HCT116 (cell line): ENCODE results near the gene AP1G1. TPM values are rescaled to one million over a fixed set of nuclear protein-coding genes. Genes with fewer than 3 reads are reported as not detected.
"Not testable (repeated sequence)": the region's sequence is repeated elsewhere in the genome, so short reads cannot be mapped to it uniquely, and the experiment has no call there.

ENCODE experiments used
- ATAC-seq: fragments of 200-7000 bp; cut with Tn5 transposase; 2 replicates; pipeline ENCODE4 v1.9.1; 2020; ENCODE audit warnings: mild to moderate bottlenecking, moderate library complexity
- BruUV-seq: library from RNA; stranded (reverse); fragments of 400-500 nt; replicated peaks from 2 replicates; lab custom pipeline; 2021; lab: Mats Ljungman, UMichigan
- CTCF ChIA-PET: fragments of 300-600 bp; sonication (Branson Sonifier 250); formaldehyde crosslinking; loops from one replicate; lab custom pipeline; 2021; ENCODE audit warnings: antibody characterized with exemption; lab: Charles Lee
- POLR2A ChIA-PET: fragments of 300-600, 350-600 bp; sonication (Branson Sonifier 250); formaldehyde crosslinking; loops from one replicate; lab custom pipeline; 2021; ENCODE audit warnings: antibody characterized with exemption; lab: Charles Lee
- RAD21 ChIA-PET, 2 experiments: fragments of 300-600 bp; sonication (Branson Sonifier 250); formaldehyde crosslinking; loops; one replicate each; lab custom pipeline; 2023; ENCODE audit warnings: low total read pairs in 2 of 2; ENCODE audit not compliant: uncharacterized antibody in 2 of 2, unreplicated experiment in 2 of 2, low non-redundant PET in 1 of 2; lab: Charles Lee
- DNase-seq: peaks from one replicate; pipeline ENCODE4 v3.0.0-alpha.2; 2010; ENCODE audit warnings: low read depth, low spot score
- H2AFZ ChIP-seq: fragments of 200-600 bp; shearing (Covaris generic), sonication (generic); 2 replicates; pipeline ENCODE4 v1.6.1; 2017; ENCODE audit warnings: low read depth, mixed run types, mixed read lengths, antibody characterized with exemption, low read length; ENCODE audit not compliant: poor library complexity, severe bottlenecking
- H3K27ac ChIP-seq: 2 replicates; pipeline ENCODE4 v1.5.1; 2012; ENCODE audit warnings: low read depth, low read length
- H3K27me3 ChIP-seq: fragments of 200-600 bp; sonication (generic); 2 replicates; pipeline ENCODE4 v1.6.1; 2016; ENCODE audit warnings: mixed run types, low read length, mixed read lengths; ENCODE audit not compliant: insufficient read depth
- H3K36me3 ChIP-seq, 2 experiments: fragments of 200-500 bp in 1 of 2; fragments of 200-600 bp in 1 of 2; sonication (Bioruptor generic) in 1 of 2; sonication (generic) in 1 of 2; 2 replicates each; pipeline versions ENCODE4 v1.5.1 to v1.6.1; 2014 to 2016; ENCODE audit warnings: low read length in 2 of 2, inconsistent platforms in 1 of 2, mixed read lengths in 1 of 2, mixed run types in 1 of 2; ENCODE audit not compliant: insufficient read depth in 2 of 2, control insufficient read depth in 1 of 2
- H3K4me1 ChIP-seq, 2 experiments: fragments of 200-600 bp in 1 of 2; sonication (generic) in 1 of 2; 2 replicates each; pipeline versions ENCODE4 v1.5.1 to v1.6.1; 2012 to 2017; ENCODE audit warnings: low read length in 2 of 2, inconsistent platforms in 1 of 2, mild to moderate bottlenecking in 1 of 2, mixed read lengths in 1 of 2, mixed run types in 1 of 2, moderate library complexity in 1 of 2; ENCODE audit not compliant: insufficient read depth in 2 of 2, control insufficient read depth in 1 of 2
- H3K4me2 ChIP-seq: fragments of 200-600 bp; sonication (generic); 2 replicates; pipeline ENCODE4 v1.6.1; 2017; ENCODE audit warnings: mixed run types, low read length, mixed read lengths
- H3K4me3 ChIP-seq, 2 experiments: fragments of 200-600 bp in 1 of 2; sonication (generic) in 1 of 2; replicated peaks in 1 of 2; 2 replicates each; pipeline ENCODE4 v1.5.1; 2011 to 2016; ENCODE audit warnings: low read length in 2 of 2, control low read depth in 1 of 2, low read depth in 1 of 2, mild to moderate bottlenecking in 1 of 2, mixed read lengths in 1 of 2, mixed run types in 1 of 2
- H3K79me2 ChIP-seq: fragments of 200-600 bp; sonication (generic); 2 replicates; pipeline ENCODE4 v1.6.1; 2017; ENCODE audit warnings: mild to moderate bottlenecking, mixed run types, low read length, moderate library complexity, mixed read lengths; ENCODE audit not compliant: insufficient read depth
- H3K9ac ChIP-seq: fragments of 200-600 bp; sonication (generic); 2 replicates; pipeline ENCODE4 v1.6.1; 2016; ENCODE audit warnings: low read length, mixed read lengths
- H3K9me2 ChIP-seq: fragments of 200-600 bp; sonication (generic), shearing (Covaris generic); 2 replicates; pipeline ENCODE4 v1.6.1; 2017; ENCODE audit warnings: mixed run types, mild to moderate bottlenecking, moderate library complexity; ENCODE audit not compliant: insufficient read depth
- H3K9me3 ChIP-seq, 2 experiments: fragments of 200-500 bp in 1 of 2; fragments of 200-600 bp in 1 of 2; sonication (Bioruptor generic) in 1 of 2; sonication (generic) in 1 of 2; 2 replicates each; pipeline ENCODE4 v1.6.1; 2014 to 2017; ENCODE audit warnings: low read length in 2 of 2, mixed read lengths in 2 of 2, inconsistent platforms in 1 of 2, low read depth in 1 of 2, mild to moderate bottlenecking in 1 of 2, mixed run types in 1 of 2, moderate library complexity in 1 of 2; ENCODE audit not compliant: control insufficient read depth in 1 of 2, insufficient read depth in 1 of 2
- H4K20me1 ChIP-seq: fragments of 200-600 bp; sonication (generic), shearing (Covaris generic); 2 replicates; pipeline ENCODE4 v1.6.1; 2017; ENCODE audit warnings: mixed run types, mild to moderate bottlenecking, moderate library complexity; ENCODE audit not compliant: insufficient read depth
- EGR1 ChIP-seq: IDR thresholded peaks from 2 replicates; pipeline ENCODE4 v1.6.1; 2012; ENCODE audit warnings: low read depth
- EZH2phosphoT487 ChIP-seq: fragments of 200-600 bp; IDR thresholded peaks from 2 replicates; pipeline ENCODE4 v1.6.1; 2018; ENCODE audit warnings: antibody characterized with exemption, borderline replicate concordance
- REST ChIP-seq: IDR thresholded peaks from 2 replicates; pipeline ENCODE4 v1.6.1; 2012; ENCODE audit warnings: low read depth
- ZBTB33 ChIP-seq: IDR thresholded peaks from 2 replicates; pipeline ENCODE4 v1.6.1; 2011; ENCODE audit warnings: mild to moderate bottlenecking, low read length, moderate library complexity; ENCODE audit not compliant: insufficient replicate concordance; ENCODE audit errors: extremely low read depth
- intact Hi-C: fragments of 100-400 bp; cut with micrococcal nuclease; formaldehyde crosslinking; loops from 2 replicates; pipeline ENCODE4 v1.10.0; 2022
- total RNA-seq: library from RNA; stranded (reverse); gene quantifications from one replicate; pipeline ENCODE4 v1.2.1, GENCODE V29; 2021; ENCODE audit not compliant: unreplicated experiment

Gene AP1G1
- total RNA-seq, 1 experiment from 2014 or later: 70.2 TPM

DNA sequence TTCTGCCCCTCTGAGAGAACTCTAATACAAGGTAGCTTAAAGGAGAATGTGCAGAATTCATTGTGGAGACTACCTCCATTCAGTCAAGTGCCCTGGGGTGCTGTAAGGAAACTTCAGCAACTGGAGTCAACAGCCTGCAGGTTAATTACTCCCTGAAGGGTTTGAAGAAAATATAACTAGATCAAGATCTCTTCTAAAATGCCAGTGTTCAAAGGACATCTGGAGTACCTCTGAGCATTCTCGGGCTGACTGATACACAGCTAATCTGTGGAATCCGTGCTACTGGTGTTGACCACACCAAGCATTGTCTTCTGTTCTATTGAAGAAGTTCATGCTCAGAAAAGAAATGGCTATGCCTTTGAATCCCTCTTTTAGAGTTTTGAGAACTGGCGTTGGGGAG lies 25.7 kb upstream of the AP1G1 start (continued):
- no peak for TF ChIP-seq REST
- TF ChIP-seq EGR1: no peak
- TF ChIP-seq EZH2phosphoT487: no peak
- TF ChIP-seq ZBTB33: no peak

- H3K4me2 ChIP-seq, RAD21 ChIA-PET, CTCF ChIA-PET, H3K27me3 ChIP-seq, H3K36me3 ChIP-seq, H3K9me2 ChIP-seq, H2AFZ ChIP-seq, ATAC-seq, H3K4me3 ChIP-seq, H3K9me3 ChIP-seq, DNase-seq, H3K4me1 ChIP-seq, intact Hi-C loops, H3K27ac ChIP-seq, H3K79me2 ChIP-seq, H4K20me1 ChIP-seq, H3K9ac ChIP-seq, BruUV-seq, POLR2A ChIA-PET: not testable (repeated sequence)
Measured at GRCh38 chr16:71832112-71832511, 23.5 kb upstream of the AP1G1 start.

DNA sequence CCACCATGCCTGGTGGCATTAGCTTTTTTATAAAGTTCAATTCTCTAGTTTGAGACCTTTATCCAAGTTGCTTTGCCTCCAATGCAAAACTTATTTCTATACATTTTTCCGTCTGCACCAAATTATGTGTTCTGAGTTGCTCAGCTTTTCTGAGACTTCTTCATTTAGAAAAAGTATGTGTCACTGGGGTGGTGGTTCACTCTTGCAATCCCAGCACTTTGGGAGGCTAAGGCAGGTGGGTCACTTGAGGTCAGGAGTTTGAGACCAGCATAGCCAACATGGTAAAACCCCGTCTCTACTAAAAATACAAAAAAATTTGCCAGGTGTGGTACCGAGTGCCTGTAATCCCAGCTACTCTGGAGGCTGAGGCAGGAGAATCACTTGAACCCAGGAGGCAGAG lies 23.1 kb upstream of the AP1G1 start:
- H2AFZ ChIP-seq, CTCF ChIA-PET: not testable (repeated sequence)

More for the DNA sequence above, 23.1 kb upstream of the AP1G1 start:
- RAD21 ChIA-PET, ATAC-seq, H3K9me2 ChIP-seq, H3K9me3 ChIP-seq, H4K20me1 ChIP-seq, H3K27ac ChIP-seq, DNase-seq, H3K36me3 ChIP-seq, H3K4me2 ChIP-seq, BruUV-seq, intact Hi-C loops, H3K9ac ChIP-seq, H3K79me2 ChIP-seq, H3K4me1 ChIP-seq, H3K27me3 ChIP-seq, H3K4me3 ChIP-seq: not testable (repeated sequence)
- POLR2A ChIA-PET: interaction anchor here (0.8 kb wide), 1 partner anchor 8 kb away, joined by 4 read pairs; no protein-coding TSS in a partner anchor
